SIG-M5 (cell line): ENCODE data around the gene INCENP.
"Not testable (repeated sequence)": the region's sequence is repeated elsewhere in the genome, so short reads cannot be mapped to it uniquely, and the experiment has no call there.

ENCODE experiments used
- DNase-seq: peaks from one replicate; lab custom pipeline; 2025; lab: John Stamatoyannopoulos, UW

The INCENP gene

GRCh38 chr11:62123669-62124185 lies at the start of gene INCENP:
Gene INCENP (plus strand): TSS chr11:62124011. CDS start chr11:62128162, 4,151 bp downstream.
- DNase-seq: peak; percentile 86

- no peak for DNase-seq
These were observed 48.4 kb upstream of the INCENP start for GRCh38 chr11:62075438-62075837.

DNA sequence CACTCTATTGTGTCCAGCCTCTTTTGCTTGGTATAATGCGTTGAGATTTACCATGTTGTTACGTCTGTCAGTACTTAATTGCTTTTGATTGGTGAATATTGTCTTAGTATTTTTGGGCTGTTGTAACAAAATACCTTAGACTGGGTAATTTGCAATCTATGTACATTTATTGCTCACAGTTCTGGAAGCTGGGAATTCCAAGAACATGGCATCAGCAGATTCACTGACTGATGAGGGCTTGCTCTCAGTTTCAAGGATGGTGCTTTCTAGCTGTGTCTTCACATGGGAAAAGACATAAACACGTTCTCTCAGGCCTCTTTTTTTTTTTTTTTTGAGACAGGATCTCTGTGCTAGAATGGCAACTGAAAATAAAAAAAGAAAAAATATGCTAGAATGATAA lies 46.7 kb upstream of the INCENP start:
- DNase-seq: no peak

- DNase-seq: no peak
These were observed 42.2 kb upstream of the INCENP start for GRCh38 chr11:62081378-62082291.

GRCh38 chr11:62082292-62082657 lies 41.5 kb upstream of the INCENP start:
- DNase-seq: no peak

DNA sequence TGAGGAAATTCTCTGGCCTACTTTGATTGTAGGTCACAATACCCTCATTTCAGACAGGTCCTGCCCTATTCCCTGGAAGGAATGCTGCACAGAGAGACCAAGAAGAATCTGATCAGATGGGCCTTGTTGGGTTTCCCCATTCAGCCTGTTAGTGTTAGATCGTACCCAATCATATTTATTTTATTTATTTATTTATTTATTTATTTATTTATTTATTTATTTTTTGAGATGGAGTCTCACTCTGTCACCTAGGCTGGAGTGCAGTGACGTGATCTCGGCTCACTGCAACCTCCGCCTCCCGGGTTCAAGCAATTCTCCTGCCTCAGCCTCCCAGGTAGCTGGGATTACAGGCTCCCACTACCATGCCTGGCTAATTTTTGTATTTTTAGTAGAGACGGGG lies 39.0 kb upstream of the INCENP start:
- DNase-seq: not testable (repeated sequence)

GRCh38 chr11:62087694-62088093 lies 36.1 kb upstream of the INCENP start:
- no peak for DNase-seq

DNA sequence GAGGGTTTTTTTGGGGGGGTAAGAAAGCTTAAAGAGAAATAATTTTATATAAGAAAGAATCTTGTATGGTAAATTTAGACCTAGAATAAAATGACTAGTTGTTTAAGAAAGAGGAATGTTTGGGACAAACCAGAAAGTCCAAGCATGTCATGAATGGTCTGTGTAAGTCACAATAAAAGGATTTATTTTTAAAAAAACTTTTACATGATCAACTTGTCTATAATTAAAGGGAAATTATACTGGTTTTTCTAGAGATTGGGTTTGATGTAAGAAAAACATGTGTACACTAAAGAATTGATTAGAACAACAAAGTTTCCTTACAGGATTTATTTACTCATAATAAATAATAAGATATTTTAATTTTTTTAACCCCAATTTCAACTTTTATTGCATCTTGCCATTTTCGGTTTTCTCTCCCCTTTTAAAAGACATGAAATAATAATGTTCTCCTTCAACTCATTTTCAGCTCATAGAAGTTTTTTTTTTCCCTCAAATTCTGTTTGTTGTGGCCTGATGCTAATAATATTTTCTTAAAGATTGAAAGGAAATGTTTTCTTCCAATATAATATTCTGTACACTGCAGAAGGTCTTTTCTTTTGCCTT lies 35.4 kb upstream of the INCENP start:
- no peak for DNase-seq

- no peak for DNase-seq
These were observed 20.7 kb upstream of the INCENP start for GRCh38 chr11:62103141-62103540.

- DNase-seq: no peak
These were observed 19.8 kb upstream of the INCENP start for GRCh38 chr11:62103986-62104385.

DNA sequence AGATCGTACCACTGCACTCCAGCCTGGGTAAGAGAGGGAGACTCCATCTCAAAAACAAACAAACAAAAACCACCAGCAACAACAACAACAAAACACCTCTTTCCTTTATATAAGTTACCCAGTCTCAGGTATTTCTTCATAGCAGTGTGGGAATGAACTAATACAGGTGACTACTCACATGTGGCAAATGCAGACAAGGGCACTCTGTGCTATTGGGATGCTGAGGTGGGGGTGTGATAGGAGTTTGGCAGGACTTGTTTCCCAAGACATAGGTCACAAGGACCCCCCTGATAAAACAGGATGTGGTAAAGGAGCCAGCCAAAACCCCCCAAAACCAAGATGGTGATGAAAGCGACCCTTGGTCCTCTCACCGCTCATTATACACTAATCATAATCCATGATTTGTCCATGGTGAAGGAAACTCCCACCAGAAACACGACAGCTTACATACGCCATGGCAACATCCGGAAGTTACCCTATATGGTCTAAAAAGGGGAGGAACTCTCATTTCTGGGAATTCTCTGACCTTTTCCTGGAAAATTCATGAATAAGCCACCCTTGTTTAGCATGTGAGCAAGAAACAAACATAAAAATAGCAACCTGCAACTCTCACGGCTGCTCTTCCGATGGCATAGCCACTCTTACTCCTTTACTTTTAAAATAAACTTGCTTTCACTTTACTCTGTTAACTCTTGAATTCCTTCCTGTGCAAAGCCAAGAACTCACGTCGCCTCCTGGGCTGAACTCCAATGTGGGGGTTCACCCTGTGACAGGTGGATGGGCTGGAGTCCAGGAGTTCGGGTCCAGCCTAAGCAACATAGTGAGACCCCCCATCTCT lies 18.8 kb upstream of the INCENP start:
- no peak for DNase-seq

DNA sequence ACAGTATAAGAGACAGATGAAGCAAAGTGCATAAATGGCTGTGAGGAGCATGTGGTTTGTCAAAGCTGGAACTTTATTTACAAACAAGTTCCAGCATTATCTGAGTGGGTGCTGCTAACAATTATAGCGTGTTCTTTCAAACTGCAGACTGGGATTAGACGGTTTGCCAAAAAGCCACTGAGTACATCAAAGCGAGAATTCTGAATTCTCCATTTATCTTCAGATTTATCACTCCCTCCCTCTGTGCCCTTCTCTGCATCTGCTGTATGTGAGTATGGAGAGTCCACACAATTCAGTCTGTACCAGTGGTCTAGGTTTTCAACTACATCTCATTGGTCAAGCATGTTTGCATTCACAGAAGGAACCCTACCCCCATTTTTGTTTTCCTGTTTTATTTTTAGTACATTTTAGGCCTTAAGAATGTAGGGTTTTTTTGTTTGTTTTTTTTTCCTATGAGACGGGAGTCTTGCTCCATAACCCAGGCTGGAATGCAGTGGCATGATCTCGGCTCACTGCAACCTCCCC lies 18.1 kb upstream of the INCENP start:
- no peak for DNase-seq

DNA sequence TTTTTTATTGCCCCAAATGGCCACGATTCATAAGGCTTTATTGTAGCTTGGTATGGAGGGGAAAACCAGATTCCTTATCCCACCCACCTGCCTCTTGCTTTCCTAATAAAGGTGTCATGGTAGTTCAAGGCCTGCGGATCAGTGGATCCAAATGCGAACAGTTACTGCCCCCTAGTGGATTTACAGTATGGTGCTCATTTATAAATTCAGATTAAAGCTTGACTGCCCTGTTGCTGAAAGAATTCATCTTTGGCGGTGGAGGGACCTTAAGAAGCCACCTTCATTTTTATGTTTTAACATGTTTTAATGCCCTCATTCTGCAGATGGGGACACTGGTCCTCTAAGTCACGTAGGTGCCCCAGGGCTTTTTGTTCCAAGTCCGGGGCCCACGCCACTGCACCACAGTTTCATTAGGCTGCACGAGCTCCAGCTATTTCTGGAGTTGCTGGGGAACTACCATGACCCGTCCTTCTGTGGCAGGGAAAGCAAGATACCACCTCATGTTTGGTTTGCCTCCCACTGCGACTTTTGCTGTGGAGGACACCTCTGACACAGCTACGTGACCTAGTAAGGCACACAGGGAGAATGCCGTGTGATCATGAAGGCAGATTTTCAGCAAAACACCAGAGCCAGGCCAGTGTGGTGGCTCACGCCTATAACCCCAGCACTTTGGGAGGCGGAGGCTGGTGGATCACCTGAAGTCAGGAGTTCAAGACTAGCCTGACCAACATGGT lies 15.6 kb upstream of the INCENP start:
- no peak for DNase-seq

DNA sequence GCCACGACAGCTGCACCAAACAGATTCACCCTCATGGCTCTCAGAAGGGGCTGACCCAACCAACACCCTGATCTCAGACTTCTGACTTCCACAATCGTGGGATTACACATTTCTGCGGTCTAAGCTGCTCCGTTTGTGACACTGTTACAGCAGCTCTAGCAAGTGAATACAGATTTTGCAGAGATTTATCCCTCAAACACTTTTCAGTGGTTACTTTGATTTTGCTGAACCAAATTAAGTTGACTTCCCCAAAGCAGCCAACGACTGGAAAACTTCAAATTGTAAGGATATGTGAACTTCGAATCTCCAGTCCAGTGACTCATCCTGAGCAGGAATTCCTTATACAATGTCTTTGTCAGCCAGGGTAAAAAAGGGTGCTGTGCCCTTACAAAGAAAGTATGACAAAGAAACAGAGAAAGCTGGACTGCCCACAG lies 14.8 kb upstream of the INCENP start:
- no peak for DNase-seq

DNA sequence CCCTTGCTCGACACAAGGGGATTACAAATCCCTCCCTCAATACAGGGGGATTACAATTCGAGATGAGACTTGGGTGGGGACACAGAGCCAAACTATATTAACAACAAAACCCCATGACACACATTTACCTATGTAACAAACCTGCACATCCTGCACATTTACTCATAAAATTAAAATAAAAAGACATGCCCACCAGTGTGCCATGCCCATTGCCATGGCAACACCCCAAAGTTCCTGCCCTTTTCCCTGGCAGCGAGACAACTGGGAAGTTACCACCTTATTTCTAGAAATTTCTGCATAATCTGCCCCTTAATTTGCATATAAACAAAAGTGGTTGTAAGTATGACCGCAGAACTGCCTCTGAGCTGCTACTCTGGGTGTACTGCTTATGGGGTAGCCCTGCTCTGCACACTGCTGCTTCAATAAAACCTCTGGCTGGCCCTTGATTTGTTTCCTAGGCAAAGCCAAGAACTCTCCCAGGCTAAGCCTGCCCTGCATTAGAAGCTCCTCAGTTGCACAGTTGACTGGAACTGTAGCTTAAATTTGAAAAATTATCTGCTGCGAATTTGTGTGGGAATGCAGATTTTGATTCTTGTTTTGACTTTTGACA lies 8.6 kb upstream of the INCENP start:
- no peak for DNase-seq

DNA sequence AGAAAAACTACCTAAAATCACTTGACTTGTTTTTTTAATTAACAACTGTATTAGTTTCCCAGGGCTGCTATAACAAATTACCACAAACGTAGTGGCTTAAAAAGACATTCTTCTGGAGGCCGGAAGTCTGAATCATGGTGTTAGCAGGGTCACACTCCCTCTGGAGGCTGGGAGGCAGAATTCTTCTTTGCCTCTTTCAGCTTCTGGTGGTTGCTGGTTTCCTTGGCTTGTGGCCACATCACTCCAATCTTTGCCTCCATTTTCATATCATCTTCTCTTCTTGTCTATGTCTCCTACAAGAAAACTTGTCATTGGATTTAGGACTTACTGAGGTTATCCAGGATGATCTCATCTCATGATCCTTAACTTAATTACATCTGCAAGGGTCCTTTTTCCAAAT lies 7.4 kb upstream of the INCENP start:
- no peak for DNase-seq

- DNase-seq: no peak
These were observed 4.2 kb upstream of the INCENP start for GRCh38 chr11:62119569-62119968.

GRCh38 chr11:62120001-62120400 lies 3.8 kb upstream of the INCENP start:
- DNase-seq: no peak

DNA sequence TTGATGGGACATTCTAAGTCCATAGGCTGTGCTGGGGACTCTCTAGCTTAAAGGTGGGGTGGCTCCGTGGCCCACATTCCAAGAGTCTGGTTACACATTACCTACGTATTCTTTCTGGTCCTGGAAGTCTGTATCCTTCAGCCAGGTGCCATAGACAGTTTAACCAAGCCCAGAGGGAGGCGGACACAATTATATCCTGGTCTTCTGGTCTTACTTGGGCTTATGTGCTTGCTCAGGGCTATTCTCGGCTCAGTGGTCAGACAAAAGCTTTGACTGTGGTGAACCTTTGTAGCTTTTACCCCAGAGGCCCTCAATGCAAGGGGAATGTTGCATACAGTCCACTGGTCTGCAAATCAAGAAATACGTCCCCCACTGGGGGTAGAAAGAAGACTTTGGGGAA lies 3.4 kb upstream of the INCENP start:
- no peak for DNase-seq

DNA sequence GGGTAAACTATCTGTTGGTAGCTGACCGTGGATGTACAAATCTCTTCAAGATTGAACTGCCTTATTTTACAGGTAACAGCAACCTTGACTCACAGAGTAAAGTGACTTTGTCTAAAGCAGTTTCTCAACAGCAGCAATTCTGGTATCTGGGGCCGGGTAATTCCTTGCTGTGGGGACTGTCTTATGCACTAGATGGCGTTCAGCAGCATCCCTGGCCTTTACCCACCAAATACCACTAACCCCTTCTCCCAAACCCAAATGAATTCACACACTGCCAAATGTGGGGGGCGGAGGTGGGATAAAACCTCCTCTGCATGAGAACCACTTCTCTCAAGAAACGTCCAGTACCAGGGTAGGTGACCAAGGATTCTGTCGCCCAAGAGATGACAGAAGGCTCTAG lies 1.7 kb upstream of the INCENP start:
- DNase-seq: no peak
